ENCODE data around the gene LENG9.

Gene LENG9

DNA sequence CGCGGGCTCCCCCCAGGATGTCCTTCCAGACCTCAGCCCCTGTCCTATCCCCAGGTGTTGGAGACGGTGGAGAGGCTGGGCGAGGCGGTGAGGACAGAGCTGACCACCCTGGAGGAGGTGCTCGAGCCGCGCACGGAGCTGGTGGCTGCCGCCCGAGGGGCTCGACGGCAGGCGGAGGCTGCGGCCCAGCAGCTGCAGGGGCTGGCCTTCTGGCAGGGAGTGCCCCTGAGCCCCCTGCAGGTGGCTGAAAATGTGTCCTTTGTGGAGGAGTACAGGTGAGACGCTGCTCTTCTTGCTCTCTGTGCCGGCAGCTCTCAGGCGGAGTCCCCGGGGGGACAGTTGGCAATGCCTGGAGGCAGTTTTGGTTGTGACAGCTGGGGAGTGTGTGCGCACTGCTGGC is 41.4 kb downstream of the LENG9 start:
- DNase-seq (ENCODE audit: low read depth in 3 of 3, low spot score in 1 of 3), result no peak

DNA sequence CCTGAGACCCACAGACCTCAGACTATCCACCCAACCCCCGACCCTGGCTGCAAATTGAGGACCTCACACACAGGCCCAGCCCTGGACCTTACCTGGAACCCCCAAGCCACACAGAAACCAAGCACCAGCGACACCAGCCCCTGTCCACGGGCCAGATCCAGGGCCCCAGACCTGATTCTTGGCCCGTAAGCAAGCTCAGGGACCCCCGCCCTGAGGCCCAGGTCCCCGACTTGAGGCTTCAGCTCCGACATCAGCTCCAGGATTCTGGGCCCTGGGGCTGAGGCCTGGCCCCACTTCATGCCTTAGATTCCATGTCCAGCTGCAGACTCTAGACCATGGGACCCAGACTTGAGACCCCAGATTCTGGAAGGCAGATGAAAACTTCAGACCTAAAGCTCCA is 42.1 kb downstream of the LENG9 start:
- no peak for DNase-seq (ENCODE audit: low read depth in 3 of 3, low spot score in 1 of 3)

DNA sequence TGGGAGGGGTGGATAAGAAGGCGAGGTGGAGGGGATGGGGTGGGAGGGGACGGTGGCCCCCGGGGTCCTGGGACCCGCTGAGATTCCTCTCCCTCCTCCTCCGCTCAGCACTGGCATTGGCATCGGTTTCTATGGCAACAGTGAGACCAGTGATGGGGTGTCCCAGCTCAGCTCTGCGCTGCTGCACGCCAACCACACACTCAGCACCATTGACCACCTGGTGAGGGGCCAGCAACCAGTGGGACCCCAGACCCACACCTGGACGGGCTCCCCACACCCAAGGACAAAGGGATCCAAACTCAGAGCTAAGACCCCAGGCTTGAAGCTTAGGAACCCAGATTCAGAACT is 42.4 kb downstream of the LENG9 start:
- DNase-seq (ENCODE audit: low read depth in 3 of 3, low spot score in 1 of 3), result no peak

- DNase-seq (ENCODE audit: low read depth in 3 of 3, low spot score in 1 of 3), result no peak
These were observed 43.0 kb downstream of the LENG9 start for GRCh38 chr19:54420383-54421168.

- DNase-seq (ENCODE audit: low read depth in 3 of 3, low spot score in 1 of 3), result no peak
These were observed 43.6 kb downstream of the LENG9 start for GRCh38 chr19:54420068-54420382.

GRCh38 chr19:54418930-54419800 is 44.4 kb downstream of the LENG9 start:
- no peak for DNase-seq (ENCODE audit: low read depth in 3 of 3, low spot score in 1 of 3)

DNA sequence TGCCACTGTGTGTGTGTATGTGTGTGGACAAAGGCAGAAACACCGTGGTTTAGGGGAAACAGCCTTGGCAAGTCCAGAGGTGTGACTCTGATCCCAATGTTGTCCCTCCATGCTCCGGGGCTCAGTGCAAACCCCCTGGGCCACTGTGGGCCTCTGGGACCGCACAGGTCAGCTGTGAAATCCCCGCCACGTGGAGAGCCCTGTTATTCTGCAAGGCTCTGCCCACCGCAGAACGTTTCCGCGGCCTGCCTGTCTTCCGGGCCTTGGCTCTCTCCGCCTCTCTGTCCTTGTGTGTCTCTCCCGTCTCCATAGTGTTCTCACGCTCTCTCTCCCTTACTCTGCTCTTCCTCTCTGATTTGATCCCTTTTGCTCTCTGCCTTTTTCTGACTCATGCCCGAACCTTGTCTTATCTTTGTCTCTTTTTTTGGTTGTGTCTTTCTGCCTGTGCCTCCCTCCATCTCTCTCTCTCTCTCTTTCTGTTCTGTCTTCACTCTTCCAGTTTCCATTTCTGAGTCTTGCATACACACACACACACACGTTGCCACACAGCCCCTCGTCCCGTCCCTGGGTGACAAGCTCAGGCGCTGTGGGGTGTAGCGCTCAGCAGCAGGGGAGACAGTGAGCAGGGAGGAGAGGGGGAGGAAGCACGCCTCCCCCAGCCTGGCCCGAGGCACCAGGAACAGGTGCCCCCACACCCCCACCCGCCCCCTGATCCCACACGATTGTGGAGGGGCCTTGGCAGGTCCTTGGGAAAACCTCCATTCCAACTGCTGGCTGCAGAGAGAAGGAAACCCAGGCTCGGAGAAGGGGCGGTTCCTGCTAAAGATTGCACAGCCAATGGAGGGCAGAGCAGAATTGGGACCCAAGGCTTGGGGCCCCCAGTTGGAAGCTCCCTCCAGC is 45.3 kb downstream of the LENG9 start:
- DNase-seq (ENCODE audit: low read depth in 3 of 3, low spot score in 1 of 3), result no peak

- no peak for DNase-seq (ENCODE audit: low read depth in 3 of 3, low spot score in 1 of 3)
These were observed 46.7 kb downstream of the LENG9 start for GRCh38 chr19:54416695-54417491.

- DNase-seq (ENCODE audit: low read depth in 3 of 3, low spot score in 1 of 3), result no peak
These were observed 47.5 kb downstream of the LENG9 start for GRCh38 chr19:54415901-54416673.

DNA sequence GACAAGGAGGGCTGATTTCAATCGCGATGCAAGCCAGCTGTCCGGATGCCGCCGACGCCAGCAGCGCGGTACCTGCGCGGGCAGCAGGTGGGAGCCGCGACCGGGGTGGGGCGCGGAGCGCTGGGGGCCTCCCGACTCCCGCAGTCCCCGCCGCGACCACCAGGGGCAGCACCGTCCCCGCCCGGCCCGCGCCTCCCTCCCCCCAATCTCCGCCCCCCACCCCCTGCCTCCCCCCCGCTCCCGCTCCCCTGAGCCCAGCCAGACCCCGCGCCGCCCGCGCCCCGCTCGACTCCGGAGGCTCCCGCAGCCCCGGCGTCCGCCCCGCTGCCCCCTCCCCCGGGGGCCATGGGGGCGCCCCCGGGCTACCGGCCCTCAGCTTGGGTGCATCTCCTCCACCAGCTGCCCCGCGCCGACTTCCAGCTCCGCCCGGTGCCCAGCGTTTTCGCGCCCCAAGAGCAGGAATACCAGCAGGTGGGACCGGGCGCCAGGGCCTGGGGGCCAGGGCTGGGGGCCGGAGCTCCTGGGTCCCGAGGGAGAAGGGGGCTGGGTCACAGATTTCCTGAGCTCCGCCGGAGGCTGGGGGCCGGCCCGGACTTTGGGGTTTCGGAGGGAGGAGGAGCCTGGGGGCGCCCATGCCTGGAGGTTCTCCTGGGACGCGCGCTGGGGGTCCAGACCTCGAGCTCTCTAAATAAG is 48.2 kb downstream of the LENG9 start, which contains the start of gene TTYH1:
TTYH1 (plus strand) TSS at position 257 of the 693 bp plus-strand sequence; CDS start at position 346, 89 bp downstream.
- DNase-seq (ENCODE audit: low read depth in 3 of 3, low spot score in 1 of 3), result peak in 1 of 3 donors; percentile 48

- DNase-seq (ENCODE audit: low read depth in 3 of 3, low spot score in 1 of 3), result no peak
These were observed 49.4 kb downstream of the LENG9 start for GRCh38 chr19:54414156-54414555.

DNA sequence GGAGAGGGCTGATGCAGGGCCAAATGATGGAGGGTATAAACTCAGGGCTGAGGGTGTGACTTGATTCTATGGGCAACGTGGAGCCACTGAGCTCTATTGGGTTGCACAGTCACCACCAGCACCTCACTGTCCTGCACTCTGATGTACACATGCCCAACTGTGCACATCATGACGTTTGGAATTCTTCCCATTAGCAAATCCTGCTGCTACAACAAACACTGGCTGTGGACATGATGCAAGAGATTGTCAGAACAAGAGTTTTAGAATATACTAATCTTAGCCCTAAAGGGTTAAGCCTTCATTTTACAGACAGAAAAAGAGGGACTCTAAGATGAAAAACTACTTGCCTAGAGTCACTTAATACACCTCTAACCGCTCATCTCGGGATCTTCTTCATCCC is 50.7 kb downstream of the LENG9 start:
- DNase-seq (ENCODE audit: low read depth in 3 of 3, low spot score in 1 of 3), result no peak
